Testis (tissue), 3 donors: Measurements from ENCODE around the gene HBB. TPM values are rescaled to one million over a fixed set of nuclear protein-coding genes. Genes with fewer than 3 reads are reported as not detected.

Experiments used
- DNase-seq: peaks from one replicate; pipeline ENCODE4 v3.0.0-alpha.2; 2019
- H3K27ac ChIP-seq, 2 donors: fragments of 200-600 bp; sonication (generic); one replicate each; pipeline ENCODE4 v1.5.1; 2019
- H3K27me3 ChIP-seq: fragments of 200-600 bp; sonication (generic); one replicate; pipeline ENCODE4 v1.5.1; 2019
- H3K36me3 ChIP-seq: fragments of 200-600 bp; sonication (generic); one replicate; pipeline ENCODE4 v1.5.1; 2017; ENCODE audit warnings: low read depth; ENCODE audit errors: missing control alignments
- H3K4me1 ChIP-seq: fragments of 200-600 bp; sonication (generic); one replicate; pipeline ENCODE4 v1.5.1; 2019
- H3K4me3 ChIP-seq, 2 donors: fragments of 200-600 bp; sonication (generic); one replicate each; pipeline ENCODE4 v1.5.1; 2017 to 2019
- H3K9me3 ChIP-seq: fragments of 200-600 bp; sonication (generic); one replicate; pipeline ENCODE4 v1.5.1; 2017
- POLR2A ChIP-seq: fragments of 450-650 bp; IDR thresholded peaks from one replicate; pipeline ENCODE4 v1.6.1; 2017; ENCODE audit warnings: antibody characterized with exemption, mild to moderate bottlenecking, moderate library complexity
- WGBS, 2 donors: methylation state at CpG; one replicate each; pipeline ENCODE4 v1.1.5; 2018; 5-methylcytosine and 5-hydroxymethylcytosine counted together
- intact Hi-C: fragments of 100-400 bp; cut with DNase I; formaldehyde crosslinking; loops from one replicate; pipeline ENCODE4 v1.15.1; 2023; ENCODE audit warnings: low total_unique reads
- polyA plus RNA-seq: library from polyadenylated mRNA; stranded (reverse); fragments of 350-450 nt; fragmentation: Illumina TruSeq; extraction: RNeasy Lipid Tissue Mini Kit (QIAGEN cat#74804); gene quantifications from one replicate; pipeline ENCODE4 v1.2.3, GENCODE V29; 2014; ENCODE audit warnings: low read depth, low replicate concordance; ENCODE audit not compliant: insufficient read depth
- total RNA-seq, 2 donors: library from RNA; depleted of rRNA; stranded (reverse); fragments of >200 nt; gene quantifications; one replicate each; pipeline ENCODE4 v1.2.3, GENCODE V29; 2016
- TF ChIP-seq, protein P1 (sequence below), 3 experiments: fragments of 450-650 bp in 2 of 3; fragments of 200-600 bp in 1 of 3; sonication (generic) in 1 of 3; IDR thresholded peaks; one replicate each; pipeline ENCODE4 v1.5.1; 2016 to 2019; ENCODE audit warnings: antibody characterized with exemption in 3 of 3, mild to moderate bottlenecking in 2 of 3, moderate library complexity in 1 of 3

Gene HBB
- total and polyA plus RNA-seq, 3 donors from 2014 or later = 11.8 to 55.6 TPM; not detected in 1

DNA sequence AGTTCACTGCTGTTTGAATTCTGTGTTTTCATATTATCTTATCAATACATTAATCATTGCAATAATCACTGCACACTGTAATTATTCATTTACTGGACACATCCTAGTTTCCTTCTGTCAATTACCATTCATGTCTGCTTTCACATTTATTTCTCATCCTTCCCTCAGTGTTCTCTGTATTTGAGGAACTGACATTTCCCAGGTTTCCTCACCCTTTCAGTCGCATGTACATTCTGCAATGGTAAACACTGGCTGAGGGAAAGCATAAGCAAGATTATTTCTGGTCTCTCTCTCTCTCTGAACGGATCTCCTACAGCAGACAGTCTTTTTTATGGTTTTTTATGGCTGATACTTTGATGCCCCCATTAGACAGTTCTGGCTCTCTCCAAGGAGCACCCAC lies 11.6 kb upstream of the HBB start:
- TF ChIP-seq, protein P1, sequence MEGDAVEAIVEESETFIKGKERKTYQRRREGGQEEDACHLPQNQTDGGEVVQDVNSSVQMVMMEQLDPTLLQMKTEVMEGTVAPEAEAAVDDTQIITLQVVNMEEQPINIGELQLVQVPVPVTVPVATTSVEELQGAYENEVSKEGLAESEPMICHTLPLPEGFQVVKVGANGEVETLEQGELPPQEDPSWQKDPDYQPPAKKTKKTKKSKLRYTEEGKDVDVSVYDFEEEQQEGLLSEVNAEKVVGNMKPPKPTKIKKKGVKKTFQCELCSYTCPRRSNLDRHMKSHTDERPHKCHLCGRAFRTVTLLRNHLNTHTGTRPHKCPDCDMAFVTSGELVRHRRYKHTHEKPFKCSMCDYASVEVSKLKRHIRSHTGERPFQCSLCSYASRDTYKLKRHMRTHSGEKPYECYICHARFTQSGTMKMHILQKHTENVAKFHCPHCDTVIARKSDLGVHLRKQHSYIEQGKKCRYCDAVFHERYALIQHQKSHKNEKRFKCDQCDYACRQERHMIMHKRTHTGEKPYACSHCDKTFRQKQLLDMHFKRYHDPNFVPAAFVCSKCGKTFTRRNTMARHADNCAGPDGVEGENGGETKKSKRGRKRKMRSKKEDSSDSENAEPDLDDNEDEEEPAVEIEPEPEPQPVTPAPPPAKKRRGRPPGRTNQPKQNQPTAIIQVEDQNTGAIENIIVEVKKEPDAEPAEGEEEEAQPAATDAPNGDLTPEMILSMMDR (IDR thresholded peaks at IDR 0.05) = no peak
- TF ChIP-seq POLR2A = no peak
- H3K4me3 ChIP-seq = no peak overlapping the region
- H3K36me3 ChIP-seq = no peaks in the 10 kb centered on the region
- H3K9me3 ChIP-seq = no peaks in the 10 kb centered on the region
- no peaks in the 10 kb centered on the region for H3K27me3 ChIP-seq
- no peaks in the 10 kb centered on the region for H3K4me1 ChIP-seq
- no peak for DNase-seq
- 63 to 74% methylated on average over 2 of the region's 2 CpGs for WGBS, 2 donors
- intact Hi-C loops = no loop called here
- H3K27ac ChIP-seq = no peak overlapping the region

DNA sequence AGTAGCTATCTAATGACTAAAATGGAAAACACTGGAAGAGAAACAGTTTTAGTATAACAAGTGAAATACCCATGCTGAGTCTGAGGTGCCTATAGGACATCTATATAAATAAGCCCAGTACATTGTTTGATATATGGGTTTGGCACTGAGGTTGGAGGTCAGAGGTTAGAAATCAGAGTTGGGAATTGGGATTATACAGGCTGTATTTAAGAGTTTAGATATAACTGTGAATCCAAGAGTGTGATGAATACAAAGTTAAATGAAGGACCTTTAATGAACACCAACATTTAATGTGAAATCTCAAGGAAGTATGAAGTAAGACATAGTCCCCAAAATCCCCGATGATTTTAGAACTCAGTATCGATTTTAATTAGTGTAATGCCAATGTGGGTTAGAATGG lies 10.5 kb upstream of the HBB start:
- DNase-seq = no peak
- Histone ChIP-seq H3K36me3 (no peaks in the 10 kb centered on the region), H3K27ac (no peak overlapping the region), H3K27me3 (no peaks in the 10 kb centered on the region), H3K9me3 (no peaks in the 10 kb centered on the region), H3K4me3 (no peak overlapping the region), H3K4me1 (no peaks in the 10 kb centered on the region)
- TF ChIP-seq, protein P1 (IDR thresholded peaks at IDR 0.05) = no peak
- TF ChIP-seq POLR2A = no peak
- WGBS, 2 donors = 87 to 90% methylated on average over 2 of the region's 2 CpGs
- intact Hi-C loops = no loop called here

DNA sequence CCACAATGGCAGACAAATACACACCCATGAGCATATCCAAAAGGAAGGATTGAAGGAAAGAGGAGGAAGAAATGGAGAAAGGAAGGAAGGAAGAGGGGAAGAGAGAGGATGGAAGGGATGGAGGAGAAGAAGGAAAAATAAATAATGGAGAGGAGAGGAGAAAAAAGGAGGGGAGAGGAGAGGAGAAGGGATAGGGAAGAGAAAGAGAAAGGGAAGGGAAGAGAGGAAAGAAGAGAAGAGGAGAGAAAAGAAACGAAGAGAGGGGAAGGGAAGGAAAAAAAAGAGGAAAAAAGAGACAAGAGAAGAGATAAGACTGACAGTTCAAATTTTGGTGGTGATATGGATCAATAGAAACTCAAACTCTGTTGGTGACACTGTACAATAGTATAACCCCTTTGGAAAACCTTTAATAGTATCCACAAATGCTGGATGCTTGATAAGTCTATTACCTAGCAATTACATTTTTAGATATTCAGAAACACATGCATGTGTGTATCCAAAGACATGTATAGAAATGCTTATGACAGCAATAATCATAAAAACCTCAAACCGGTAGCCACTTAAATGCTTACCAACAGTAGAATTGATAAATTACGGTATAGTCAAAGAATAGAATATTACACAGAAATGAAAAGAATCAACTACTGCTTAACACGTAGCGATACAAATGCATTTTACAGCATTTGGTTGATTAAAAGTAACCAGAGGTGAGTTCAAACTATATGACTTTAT lies 8.7 kb upstream of the HBB start:
- WGBS, 2 donors = 90 to 96% methylated on average over 5 of the region's 5 CpGs
- TF ChIP-seq, protein P1 (IDR thresholded peaks at IDR 0.05) = no peak
- TF ChIP-seq POLR2A = no peak
- Histone ChIP-seq H3K27me3 (no peaks in the 10 kb centered on the region), H3K4me1 (no peaks in the 10 kb centered on the region), H3K36me3 (no peaks in the 10 kb centered on the region), H3K4me3 (no peak overlapping the region), H3K9me3 (no peaks in the 10 kb centered on the region), H3K27ac (no peak overlapping the region)
- DNase-seq = no peak
- intact Hi-C loops = no loop called here

DNA sequence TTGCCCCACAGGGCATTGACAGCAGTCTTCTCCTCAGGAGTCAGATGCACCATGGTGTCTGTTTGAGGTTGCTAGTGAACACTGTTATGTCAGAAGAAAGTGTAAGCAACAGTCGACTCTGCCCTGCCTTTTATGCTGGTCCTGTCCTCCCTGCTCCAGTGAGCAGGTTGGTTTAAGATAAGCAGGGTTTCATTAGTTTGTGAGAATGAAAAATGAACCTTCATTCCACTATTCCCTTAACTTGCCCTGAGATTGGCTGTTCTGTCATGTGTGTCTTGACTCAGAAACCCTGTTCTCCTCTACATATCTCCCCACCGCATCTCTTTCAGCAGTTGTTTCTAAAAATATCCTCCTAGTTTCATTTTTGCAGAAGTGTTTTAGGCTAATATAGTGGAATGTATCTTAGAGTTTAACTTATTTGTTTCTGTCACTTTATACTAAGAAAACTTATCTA lies 7.5 kb upstream of the HBB start, which contains the start of gene HBD:
Gene HBD, minus strand, starts transcription at position 103 of the 454 bp plus-strand sequence. Its CDS starts 50 bp downstream, at position 53.
- 29 to 31% methylated on average over 2 of the region's 2 CpGs for WGBS, 2 donors
- Histone ChIP-seq H3K9me3 (no peaks in the 10 kb centered on the region), H3K36me3 (no peaks in the 10 kb centered on the region), H3K4me1 (no peaks in the 10 kb centered on the region), H3K27ac (no peak within 1 kb of the TSS), H3K4me3 (no peak within 1 kb of the TSS), H3K27me3 (no peaks in the 10 kb centered on the region)
- no peak for DNase-seq
- no peak for TF ChIP-seq POLR2A
- TF ChIP-seq, protein P1 (IDR thresholded peaks at IDR 0.05) = no peak
- intact Hi-C loops = no loop called here

DNA sequence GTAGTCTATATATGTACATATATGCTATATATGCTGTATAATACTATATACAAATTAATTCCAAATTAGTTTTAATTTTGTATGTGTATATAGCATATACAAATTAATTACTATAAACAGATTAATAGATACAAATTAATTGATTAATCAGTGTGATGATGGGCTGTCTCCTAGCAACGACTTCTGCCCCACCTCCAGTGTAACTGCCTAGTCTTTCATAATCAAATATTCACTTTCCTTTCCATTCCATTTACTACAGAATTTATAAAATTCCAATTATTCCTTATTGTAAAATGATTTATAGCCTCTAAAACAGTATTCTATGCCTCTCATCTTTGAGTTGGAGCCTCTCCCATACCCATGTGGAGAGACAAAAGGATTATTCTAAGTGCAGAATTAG lies 6.4 kb upstream of the HBB start:
- no peaks in the 10 kb centered on the region for H3K36me3 ChIP-seq
- intact Hi-C loops = no loop called here
- no peaks in the 10 kb centered on the region for H3K9me3 ChIP-seq
- H3K4me1 ChIP-seq = no peaks in the 10 kb centered on the region
- H3K27me3 ChIP-seq = no peaks in the 10 kb centered on the region
- 85 to 88% methylated on average over 1 of the region's 1 CpG for WGBS, 2 donors
- no peak for DNase-seq
- no peak overlapping the region for H3K27ac ChIP-seq
- H3K4me3 ChIP-seq = no peak overlapping the region
- TF ChIP-seq, protein P1 (IDR thresholded peaks at IDR 0.05) = no peak
- no peak for TF ChIP-seq POLR2A
